TTC549 (cell line): ENCODE data around the gene PAFAH1B1.
"Not testable (repeated sequence)": the region's sequence is repeated elsewhere in the genome, so short reads cannot be mapped to it uniquely, and the experiment has no call there.

Source experiments
- FAIRE-seq: peaks from 2 replicates; lab custom pipeline; 2012; peaks lifted over from hg19 to GRCh38; lab: Jason Lieb, UNC

PAFAH1B1 gene

DNA sequence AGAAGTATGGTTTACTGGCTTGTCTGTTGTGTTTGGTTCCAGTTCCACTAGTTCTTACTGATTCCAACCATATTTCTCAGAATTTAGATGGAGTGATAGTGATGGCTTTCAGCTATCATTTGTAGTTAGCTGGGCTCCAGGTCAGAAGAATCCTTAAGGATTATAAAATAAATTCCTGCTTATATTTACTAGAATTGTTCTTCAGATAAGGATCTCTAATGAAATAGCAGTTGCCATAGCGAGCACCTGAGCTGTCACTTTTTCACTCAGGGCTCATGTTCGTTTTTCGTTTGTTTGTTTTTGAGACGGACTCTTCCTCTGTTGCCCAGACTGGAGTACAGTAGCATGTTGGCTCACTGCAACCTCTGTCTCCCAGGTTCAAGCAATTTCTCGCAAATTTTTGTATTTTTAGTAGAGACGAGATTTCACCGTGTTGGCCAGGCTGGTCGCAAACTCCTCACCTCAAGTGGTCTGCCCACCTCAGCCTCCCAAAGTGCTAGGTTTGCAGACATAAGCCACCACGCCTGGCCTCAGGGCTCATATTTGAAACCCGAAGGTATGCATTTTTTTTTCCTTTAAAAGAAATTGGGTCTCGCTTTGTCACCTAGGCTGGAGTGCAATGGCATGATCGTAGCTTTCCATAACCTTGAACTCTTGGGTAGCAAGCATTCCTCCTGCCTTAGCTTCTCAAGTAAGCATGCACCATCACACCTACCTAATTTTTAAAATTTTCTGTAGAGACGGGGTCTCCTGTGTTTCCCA lies 42.9 kb downstream of the PAFAH1B1 start:
- no peak for FAIRE-seq

DNA sequence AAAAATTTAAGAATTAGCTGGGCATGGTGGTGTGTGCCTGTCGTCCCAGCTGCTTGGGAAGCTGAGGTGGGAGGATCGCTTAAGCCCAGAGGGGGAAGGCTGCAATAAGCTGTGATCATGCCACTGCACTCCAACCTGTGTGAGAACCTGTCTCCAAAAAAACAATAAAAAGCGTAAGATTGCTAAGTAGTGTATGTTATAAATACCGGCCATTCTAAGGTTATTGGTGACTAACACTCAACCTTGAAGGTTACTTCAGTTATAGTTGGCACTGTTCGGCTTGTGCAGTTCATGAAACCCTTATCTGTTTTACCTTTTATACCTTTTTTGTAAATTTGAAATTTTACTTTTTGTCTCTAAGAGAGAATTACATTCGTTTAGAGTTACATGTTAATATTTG lies 44.0 kb downstream of the PAFAH1B1 start:
- FAIRE-seq, result no peak

DNA sequence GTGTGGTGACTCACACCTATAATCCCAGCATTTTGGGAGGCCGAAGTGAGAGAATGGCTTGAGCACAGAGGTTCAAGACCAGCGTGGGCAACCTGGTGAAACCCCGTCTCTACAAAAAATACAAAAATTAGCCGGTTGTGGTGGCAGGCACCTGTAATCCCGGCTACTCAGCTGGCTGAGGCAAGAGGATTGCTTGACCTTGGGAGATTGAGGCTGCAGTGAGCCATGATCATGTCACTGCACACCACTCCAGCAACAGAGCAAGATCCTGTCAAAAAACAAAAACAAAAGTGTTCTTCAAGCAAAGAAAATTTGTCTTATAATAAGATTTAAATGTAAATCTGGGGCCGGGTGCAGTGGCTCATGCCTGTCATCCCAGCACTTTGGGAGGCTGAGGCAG lies 51.5 kb downstream of the PAFAH1B1 start:
- no peak for FAIRE-seq

DNA sequence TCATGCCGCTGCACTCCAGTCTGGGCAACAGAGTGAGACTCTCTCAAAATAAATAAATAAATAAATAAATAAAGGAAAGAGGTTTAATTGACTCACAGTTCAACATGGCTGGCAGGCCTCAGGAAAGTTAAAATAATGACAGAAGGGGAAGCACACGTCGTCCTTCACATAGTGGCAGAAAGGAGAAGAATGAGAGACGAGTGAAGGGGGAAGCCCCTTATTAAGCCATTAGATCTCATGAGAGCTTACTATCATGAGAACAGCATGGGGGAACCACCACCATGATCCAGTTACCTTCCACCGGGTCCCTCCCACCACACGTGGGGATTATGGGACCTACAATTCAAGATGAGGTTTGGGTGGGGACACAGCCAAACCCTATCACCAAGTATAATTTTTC lies 54.5 kb downstream of the PAFAH1B1 start:
- no peak for FAIRE-seq

DNA sequence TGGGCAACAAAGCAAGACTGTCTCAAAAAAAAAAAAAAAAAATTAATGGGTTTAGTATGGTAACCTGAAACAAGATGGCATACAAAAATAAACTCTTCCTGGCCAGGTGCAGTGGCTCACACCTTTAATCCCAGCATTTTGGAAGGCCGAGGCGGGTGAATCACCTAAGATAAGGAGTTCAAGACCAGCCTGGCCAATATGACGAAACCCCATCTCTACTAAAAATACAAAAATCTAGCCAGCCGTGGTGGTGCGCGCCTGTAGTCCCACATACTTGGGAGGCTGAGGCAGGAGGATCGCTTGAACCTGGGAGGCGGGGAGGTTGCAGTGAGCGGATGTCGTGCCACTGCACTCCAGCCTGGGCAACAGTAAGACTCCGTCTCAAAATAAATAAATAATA lies 55.7 kb downstream of the PAFAH1B1 start:
- FAIRE-seq, result no peak

DNA sequence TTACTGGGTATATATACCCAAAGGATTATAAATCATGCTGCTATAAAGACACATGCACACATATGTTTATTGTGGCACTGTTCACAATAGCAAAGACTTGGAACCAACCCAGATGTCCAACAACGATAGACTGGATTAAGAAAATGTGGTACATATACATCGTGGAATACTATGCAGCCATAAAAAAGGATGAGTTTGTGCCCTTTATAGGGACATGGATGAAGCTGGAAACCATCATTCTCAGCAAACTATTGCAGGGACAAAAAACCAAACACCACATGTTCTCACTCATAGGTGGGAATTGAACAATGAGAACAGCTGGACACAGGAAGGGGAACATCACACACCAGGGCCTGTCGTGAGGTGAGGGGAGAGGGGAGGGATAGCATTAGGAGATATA lies 59.5 kb downstream of the PAFAH1B1 start:
- FAIRE-seq, result not testable (repeated sequence)

DNA sequence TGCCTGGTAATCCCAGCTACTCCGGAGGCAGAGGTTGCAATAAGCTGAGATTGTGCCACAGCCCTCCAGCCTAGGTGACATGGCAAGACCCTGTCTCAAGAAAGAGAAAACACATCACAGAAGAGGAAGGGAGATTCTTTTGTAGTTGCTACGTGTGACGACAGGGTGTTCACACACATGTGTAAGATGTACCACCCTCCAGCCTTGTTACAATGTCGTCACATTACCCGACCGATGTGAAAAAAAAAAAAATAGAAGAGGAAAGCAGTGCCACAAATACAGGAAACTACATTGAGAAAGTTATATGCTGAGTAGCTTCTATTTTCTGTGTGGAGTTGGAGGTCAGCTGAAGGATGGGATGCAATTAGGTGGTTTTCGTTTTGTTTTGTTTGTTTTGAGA lies 62.1 kb downstream of the PAFAH1B1 start:
- no peak for FAIRE-seq

DNA sequence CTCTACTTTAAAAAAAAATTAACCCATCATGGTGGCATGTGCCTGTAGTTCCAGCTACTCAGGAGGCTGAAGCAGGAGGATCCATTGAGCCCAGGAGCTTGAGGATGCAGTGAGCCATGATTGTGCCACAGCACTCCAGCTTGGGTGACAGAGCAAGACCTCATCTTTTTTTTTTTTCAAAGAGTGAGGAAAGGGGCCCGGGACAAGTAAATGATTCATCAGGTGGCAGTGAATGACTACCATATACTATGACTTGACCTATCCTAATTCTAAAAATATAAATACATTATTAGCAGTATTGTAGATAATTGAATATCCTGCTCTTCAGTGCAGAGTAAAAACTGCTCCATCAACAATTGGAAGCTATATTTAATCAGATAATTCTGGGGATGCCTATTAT lies 62.8 kb downstream of the PAFAH1B1 start:
- no peak for FAIRE-seq

DNA sequence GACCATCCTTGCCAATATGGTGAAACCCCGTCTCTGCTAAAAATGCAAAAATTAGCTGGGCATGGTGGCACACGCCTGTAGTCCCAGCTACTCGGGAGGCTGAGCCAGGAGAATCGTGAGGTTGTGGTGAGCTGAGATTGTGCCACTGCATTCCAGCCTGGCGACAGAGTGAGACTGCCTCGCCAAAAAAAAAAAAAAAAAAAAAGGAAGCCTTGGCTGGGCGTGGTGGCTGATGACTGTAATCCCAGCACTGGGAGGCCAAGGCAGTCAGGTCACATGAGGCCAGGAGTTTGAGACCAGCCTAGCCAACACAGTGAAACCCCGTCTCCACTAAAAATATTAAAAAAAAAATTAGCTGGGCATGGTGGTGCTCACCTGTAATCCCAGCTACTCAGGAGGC lies 65.9 kb downstream of the PAFAH1B1 start:
- not testable (repeated sequence) for FAIRE-seq

DNA sequence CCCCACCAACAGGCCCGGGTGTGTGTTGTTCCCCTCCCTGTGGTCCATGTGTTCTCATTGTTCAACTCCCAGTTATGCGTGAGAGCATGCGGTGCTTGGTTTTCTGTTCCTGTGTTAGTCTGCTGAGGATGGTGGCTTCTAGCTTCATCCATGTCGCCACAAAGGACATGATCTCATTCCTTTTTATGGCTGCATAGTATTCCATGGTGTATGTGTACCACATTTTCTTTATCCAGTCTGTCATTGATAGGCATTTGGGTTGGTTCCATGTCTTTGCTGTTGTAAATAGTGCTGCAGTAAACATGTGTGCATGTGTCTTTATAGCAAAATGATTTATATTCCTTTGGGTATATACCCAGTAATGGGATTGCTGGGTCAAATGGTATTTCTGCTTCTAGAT lies 67.0 kb downstream of the PAFAH1B1 start:
- FAIRE-seq, result not testable (repeated sequence)

DNA sequence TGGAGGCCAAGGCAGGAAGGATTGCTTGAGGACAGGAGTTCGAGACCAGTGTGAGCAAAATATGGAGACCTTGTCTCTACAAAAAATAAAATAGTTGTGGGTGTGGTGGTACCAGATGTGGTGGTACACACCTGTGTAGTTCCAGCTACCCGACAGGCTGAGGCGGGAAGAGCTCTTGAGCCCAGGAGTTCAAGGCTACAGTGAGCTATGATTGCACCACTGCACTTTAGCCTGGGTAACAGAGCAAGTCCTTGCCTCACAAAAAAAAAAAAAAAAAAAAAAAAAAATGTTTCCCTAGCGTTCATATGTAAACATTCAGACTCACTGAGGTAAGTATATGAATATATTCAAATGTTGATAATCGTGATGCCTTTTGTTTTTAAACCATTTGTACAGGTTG lies 78.6 kb downstream of the PAFAH1B1 start:
- FAIRE-seq, result no peak

DNA sequence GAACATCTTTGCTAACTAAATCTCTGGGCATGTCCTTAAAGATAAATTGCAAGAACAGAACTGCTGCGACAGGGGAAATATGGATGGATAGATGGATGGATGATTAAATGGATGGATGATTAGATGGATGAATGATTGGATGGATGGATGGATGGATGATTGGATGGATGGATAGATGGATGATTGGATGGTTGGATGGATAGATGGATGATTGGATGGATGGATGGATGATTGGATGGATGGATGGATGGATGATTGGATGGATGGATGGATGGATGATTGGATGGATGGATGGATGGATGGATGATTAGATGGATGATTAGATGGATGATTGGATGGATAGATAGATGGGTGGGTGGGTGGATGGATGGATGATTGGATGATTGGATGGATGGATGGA lies 85.8 kb downstream of the PAFAH1B1 start:
- not testable (repeated sequence) for FAIRE-seq

DNA sequence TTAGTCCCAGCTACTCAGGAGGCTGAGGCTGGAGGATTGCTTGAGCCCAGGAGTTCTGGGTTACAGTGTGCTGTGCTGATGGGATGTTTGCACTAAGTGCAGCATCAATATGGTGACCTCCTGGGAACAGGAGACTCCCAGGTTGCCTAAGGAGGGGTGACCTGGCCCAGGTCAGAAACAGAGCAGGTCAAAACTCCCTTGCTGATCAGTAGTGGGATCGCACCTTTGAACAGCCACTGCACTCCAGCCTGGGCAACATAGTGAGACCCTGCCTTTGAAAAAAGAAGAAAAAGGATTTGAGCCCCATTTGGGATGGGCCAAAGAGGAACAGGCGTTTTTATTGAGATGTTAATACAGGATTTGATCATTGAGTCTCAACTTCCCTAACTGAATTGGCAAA lies 87.5 kb downstream of the PAFAH1B1 start:
- FAIRE-seq, result no peak

DNA sequence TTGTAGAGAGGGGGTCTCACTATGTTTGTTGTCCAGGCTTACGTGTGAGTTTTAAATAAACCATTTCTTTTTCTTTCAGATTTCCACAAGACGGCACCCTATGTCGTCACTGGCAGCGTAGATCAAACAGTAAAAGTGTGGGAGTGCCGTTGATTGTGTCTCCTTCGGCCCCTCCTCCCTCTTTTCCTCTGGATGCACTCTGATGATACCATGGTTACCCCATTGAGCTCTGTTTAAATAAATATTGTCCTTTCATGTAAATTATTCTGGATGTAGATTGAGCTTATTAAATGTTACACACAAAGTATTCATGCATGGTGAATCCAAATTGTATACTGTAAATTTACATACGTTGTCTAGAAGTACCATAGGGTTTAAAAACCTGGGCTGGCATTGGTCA lies 88.2 kb downstream of the PAFAH1B1 start:
- no peak for FAIRE-seq

DNA sequence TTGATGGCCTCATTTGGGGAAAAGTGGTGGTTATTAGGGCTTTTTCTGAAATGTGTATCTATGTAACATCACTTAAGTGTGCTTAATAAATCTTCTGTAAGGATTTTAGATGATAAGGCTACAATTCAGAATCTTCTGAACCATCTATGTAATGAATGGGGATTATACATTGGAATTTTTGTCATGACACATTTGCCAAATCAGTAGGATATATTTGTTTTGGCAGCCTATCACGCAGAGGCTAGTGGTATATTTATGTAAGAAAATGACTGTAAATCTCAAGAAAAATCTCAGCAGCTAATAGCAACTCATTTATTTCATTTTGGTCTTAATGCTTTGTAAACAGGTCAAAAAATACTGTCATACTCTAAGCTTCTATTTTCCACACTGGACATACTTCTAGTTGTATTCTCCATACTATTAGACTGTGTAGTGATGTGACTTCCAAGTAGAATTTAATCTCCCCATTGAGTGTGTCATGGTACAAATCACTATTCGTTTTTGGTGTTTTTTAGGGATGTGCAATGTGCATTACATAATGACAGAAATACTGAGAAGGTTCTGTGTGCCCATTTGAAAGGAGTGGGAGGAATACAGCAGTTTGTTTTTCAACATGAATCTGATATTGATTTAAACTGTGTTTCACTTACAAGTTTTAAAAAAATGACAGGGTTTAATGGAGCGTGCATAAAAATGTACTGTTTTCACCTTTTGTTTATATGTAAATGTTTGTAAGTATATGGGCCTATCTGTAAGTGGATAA lies 88.9 kb downstream of the PAFAH1B1 start:
- FAIRE-seq, result no peak

DNA sequence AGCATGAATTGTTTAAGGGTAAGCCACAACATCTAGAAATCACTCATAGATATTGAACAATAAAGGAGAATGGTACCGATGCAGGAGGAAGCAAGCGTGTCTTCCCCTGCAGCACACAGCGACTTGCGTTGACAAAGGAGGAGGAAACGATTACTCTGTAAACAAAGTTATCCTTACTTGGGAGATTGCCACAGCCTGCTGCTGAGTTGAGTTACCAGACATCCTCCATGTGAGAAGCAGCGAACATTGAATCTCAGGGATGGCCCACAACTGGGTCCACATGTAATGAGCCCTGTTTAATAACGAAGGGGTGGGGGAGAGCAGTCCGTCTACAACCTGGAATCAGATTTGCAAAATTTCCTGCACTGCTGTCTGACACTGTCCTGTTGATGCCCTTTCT lies 90.5 kb downstream of the PAFAH1B1 start:
- no peak for FAIRE-seq

DNA sequence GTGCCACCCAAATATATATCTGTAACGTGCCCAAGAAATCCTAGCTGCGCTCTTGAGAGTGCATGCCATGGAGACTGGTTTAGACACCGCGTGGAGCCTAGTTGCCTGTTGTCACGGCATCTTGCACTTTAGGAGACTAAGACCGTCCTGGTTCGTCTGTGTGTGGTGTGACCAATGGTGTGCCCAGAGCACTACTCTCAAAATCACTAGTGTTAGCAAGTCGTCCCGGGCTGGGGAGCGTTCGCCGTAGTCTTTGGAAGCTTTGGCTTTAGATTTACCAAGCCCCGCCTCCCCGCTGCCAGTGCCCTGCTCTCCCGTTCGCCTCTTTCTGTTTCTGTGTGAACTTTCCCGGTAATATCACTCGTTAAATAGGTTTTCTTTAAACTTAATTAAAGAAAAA lies 91.1 kb downstream of the PAFAH1B1 start:
- FAIRE-seq, result no peak

DNA sequence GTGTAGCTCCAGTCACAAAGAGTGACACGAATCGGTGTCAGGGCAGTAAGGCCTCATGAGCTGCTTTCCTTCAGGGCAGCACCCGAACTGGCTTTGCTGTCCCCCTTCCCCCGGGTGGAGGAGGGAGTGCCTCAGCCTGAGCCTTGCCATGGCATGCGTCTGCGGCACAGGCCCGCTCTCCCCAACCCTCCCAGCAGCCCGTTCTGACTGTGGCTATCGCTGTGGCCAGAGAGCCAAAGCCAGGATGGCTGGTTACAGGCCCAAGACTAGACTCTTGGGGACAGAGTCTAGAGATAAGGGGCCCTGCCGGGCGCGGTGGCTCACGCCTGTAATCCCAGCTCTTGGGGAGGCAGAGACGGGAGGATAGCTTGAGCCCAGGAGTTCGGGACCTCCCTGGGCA lies 92.2 kb downstream of the PAFAH1B1 start:
- no peak for FAIRE-seq

DNA sequence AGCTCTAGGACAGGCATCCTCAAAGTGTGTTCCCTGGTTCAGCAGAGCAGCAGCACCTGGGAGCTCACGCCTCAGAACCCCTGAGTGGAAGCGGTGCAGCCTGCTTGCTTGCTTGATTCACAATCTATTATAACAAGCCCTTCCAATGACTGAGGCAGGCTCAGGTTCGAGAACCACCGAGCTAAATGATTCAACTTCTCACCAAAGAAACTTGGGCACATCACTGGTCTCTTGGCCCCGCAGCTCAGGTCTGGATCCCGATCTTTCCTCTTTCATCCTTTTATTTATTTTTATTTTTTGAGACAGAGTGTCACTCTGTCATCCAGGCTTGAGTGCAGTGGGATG lies 93.6 kb downstream of the PAFAH1B1 start:
- no peak for FAIRE-seq

DNA sequence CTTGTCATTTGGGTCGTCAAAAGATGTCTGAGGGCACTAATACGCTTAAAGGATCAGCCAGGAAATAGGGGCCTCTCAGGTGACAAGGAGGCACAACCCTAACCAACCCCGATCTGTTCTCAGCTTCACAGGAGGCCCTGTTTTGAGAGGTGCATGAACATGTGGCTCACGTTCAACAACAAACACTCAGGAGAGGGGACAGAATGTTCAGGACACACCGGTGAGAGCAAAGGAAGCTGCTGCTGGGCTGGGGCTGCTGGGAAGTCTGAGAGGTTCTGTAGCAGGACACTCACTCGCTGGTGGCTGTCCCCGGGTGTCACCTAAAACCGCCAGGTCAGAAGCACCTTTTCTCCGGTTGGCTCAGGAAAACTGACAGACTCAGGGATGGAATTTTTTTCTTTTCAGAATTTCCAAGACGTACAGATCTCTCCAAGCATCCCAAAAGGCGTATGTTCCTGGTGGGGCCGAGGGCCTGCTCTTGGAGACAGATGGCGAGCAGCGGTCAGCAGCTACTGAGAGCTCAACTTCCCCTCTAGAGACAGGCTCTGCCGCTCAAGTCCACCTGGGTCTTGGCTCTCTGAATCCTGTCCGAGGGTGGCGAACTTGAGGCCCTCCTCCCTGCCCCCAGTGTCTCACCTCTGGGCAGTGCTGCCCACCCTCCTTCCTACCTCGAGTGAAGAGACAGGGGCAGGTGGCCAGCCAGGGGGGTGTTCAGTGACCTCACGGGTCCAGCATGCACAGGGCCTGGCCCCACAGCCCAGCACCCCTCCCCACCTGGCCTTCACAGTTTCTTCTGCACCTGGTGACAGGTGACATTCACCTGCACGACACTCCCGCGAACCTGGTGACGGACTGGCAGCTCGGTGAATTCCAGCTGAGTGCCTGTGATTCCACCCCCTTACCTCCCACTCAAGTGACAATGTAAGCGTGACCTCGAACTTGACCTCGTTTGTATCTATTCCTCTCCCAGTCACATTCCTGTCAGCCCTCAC lies 95.2 kb downstream of the PAFAH1B1 start:
- no peak for FAIRE-seq

DNA sequence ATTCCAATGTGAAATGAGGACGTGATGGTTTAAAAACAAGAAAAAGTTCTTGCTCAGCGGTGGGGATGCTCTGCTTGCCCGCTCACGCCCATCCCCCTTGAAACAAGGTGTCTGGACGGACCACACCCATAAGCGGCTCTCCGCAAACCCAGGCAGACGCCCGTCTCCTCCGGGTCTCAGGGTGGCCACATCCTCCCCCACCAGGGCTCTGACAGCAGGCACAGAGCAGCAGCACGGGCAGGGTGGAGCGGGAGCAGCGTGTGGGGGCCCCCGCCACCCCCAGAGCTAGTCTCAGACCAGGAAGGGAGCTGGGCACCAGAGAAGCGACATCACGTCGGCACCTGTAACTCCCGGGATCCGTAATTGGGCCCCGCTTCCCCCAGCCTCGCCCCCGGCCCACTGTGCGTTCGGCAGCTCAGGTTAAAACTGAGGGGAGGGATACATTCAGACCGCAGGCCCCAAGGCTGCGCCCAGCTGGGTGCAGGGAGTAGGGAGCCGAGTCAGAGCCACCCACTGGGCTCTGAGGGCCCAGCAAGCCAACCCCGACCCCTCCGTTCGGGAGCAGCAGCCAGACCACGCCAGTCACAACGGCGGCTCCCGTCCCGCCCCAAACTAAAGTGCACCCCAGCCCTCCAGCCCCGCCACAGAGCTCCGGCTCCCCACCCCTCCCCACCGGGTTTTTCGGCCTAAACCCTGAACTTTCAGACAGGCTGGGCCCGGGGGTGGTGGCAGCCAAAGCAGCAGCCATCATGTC lies 96.1 kb downstream of the PAFAH1B1 start:
- no peak for FAIRE-seq
